ENCODE measurements around the gene TMED6. TPM values are rescaled to one million over a fixed set of nuclear protein-coding genes. Genes with fewer than 3 reads are reported as not detected.

Gene TMED6
- total RNA-seq, 2 experiments from 2014 or later = 1.4 to 1.8 TPM

- peaks cover 70% of the 10 kb centered on the region for H3K36me3 Mint-ChIP-seq (ENCODE audit: low read depth)
- peaks cover 17% of the 10 kb centered on the region for H3K4me1 Mint-ChIP-seq (ENCODE audit: low read depth)
- H3K9me3 Mint-ChIP-seq (ENCODE audit: insufficient read depth) = no peaks in the 10 kb centered on the region
- ChIA-PET CTCF (no interaction called here), POLR2A (no interaction called here)
- no peaks in the 10 kb centered on the region for H3K27me3 Mint-ChIP-seq (ENCODE audit: low read depth)
- H3K4me3 Mint-ChIP-seq = no peak overlapping the region
- DNase-seq (no peak), ATAC-seq (no peak)
- no peak overlapping the region for H3K27ac Mint-ChIP-seq
Measured at GRCh38 chr16:69322343-69322742, 29.2 kb downstream of the TMED6 start.

GRCh38 chr16:69321080-69321479 is 30.5 kb downstream of the TMED6 start:
- Mint-ChIP-seq H3K27me3 (ENCODE audit: low read depth) (no peaks in the 10 kb centered on the region), H3K36me3 (ENCODE audit: low read depth) (peaks cover 73% of the 10 kb centered on the region), H3K9me3 (ENCODE audit: insufficient read depth) (no peaks in the 10 kb centered on the region), H3K4me3 (no peak overlapping the region), H3K4me1 (ENCODE audit: low read depth) (peaks cover 7% of the 10 kb centered on the region), H3K27ac (no peak overlapping the region)
- ChIA-PET CTCF (no interaction called here), POLR2A (no interaction called here)
- DNase-seq (no peak), ATAC-seq (no peak)

GRCh38 chr16:69320740-69321073 is 30.9 kb downstream of the TMED6 start:
- Mint-ChIP-seq H3K9me3 (ENCODE audit: insufficient read depth) (no peaks in the 10 kb centered on the region), H3K36me3 (ENCODE audit: low read depth) (peaks cover 73% of the 10 kb centered on the region), H3K4me1 (ENCODE audit: low read depth) (peaks cover 3% of the 10 kb centered on the region), H3K27ac (no peak overlapping the region), H3K27me3 (ENCODE audit: low read depth) (no peaks in the 10 kb centered on the region), H3K4me3 (no peak overlapping the region)
- ChIA-PET CTCF (no interaction called here), POLR2A (no interaction called here)
- ATAC-seq = no peak
- no peak for DNase-seq

- Mint-ChIP-seq H3K4me1 (ENCODE audit: low read depth) (peaks cover 3% of the 10 kb centered on the region), H3K9me3 (ENCODE audit: insufficient read depth) (no peaks in the 10 kb centered on the region), H3K27me3 (ENCODE audit: low read depth) (no peaks in the 10 kb centered on the region), H3K4me3 (no peak overlapping the region), H3K27ac (no peak overlapping the region), H3K36me3 (ENCODE audit: low read depth) (peaks cover 71% of the 10 kb centered on the region)
- CTCF ChIA-PET = no interaction called here
- DNase-seq (no peak), ATAC-seq (no peak)
- POLR2A ChIA-PET = no interaction called here
Measured at GRCh38 chr16:69319826-69320739, 31.5 kb downstream of the TMED6 start.

- peaks cover 68% of the 10 kb centered on the region for H3K36me3 Mint-ChIP-seq (ENCODE audit: low read depth)
- ChIA-PET CTCF (no interaction called here), POLR2A (no interaction called here)
- no peaks in the 10 kb centered on the region for H3K9me3 Mint-ChIP-seq (ENCODE audit: insufficient read depth)
- no peak overlapping the region for H3K4me3 Mint-ChIP-seq
- H3K27me3 Mint-ChIP-seq (ENCODE audit: low read depth) = no peaks in the 10 kb centered on the region
- ATAC-seq (no peak), DNase-seq (no peak)
- H3K4me1 Mint-ChIP-seq (ENCODE audit: low read depth) = peaks cover 5% of the 10 kb centered on the region
- no peak overlapping the region for H3K27ac Mint-ChIP-seq
Measured at GRCh38 chr16:69319381-69319780, 32.2 kb downstream of the TMED6 start.

GRCh38 chr16:69318911-69319289 is 32.7 kb downstream of the TMED6 start:
- POLR2A ChIA-PET = interaction anchor here (2.3 kb wide), 1 partner anchor 11 kb away, joined by 6 read pairs; the partner anchor contains the start of gene PDF
- Mint-ChIP-seq H3K36me3 (ENCODE audit: low read depth) (peaks cover 68% of the 10 kb centered on the region), H3K27me3 (ENCODE audit: low read depth) (no peaks in the 10 kb centered on the region), H3K9me3 (ENCODE audit: insufficient read depth) (no peaks in the 10 kb centered on the region), H3K27ac (no peak overlapping the region), H3K4me3 (no peak overlapping the region), H3K4me1 (ENCODE audit: low read depth) (peaks cover 5% of the 10 kb centered on the region)
- no peak for ATAC-seq
- no peak for DNase-seq
- CTCF ChIA-PET = no interaction called here

- Mint-ChIP-seq H3K4me3 (no peak overlapping the region), H3K27ac (no peak overlapping the region), H3K4me1 (ENCODE audit: low read depth) (peaks cover 11% of the 10 kb centered on the region), H3K36me3 (ENCODE audit: low read depth) (peaks cover 71% of the 10 kb centered on the region), H3K9me3 (ENCODE audit: insufficient read depth) (no peaks in the 10 kb centered on the region), H3K27me3 (ENCODE audit: low read depth) (no peaks in the 10 kb centered on the region)
- ATAC-seq = no peak
- CTCF ChIA-PET = interaction anchor here (1.1 kb wide), 1 partner anchor 8 kb away, joined by 3 read pairs; no protein-coding TSS in a partner anchor
- no peak for DNase-seq
- POLR2A ChIA-PET = interaction anchor here (2.3 kb wide), 1 partner anchor 12 kb away, joined by 6 read pairs; the partner anchor contains the start of gene PDF
Measured at GRCh38 chr16:69318177-69318910, 33.2 kb downstream of the TMED6 start.

GRCh38 chr16:69316595-69317034 is 35.0 kb downstream of the TMED6 start:
- Mint-ChIP-seq H3K27me3 (ENCODE audit: low read depth) (no peaks in the 10 kb centered on the region), H3K9me3 (ENCODE audit: insufficient read depth) (no peaks in the 10 kb centered on the region), H3K4me3 (no peak overlapping the region), H3K36me3 (ENCODE audit: low read depth) (peaks cover 67% of the 10 kb centered on the region), H3K27ac (no peak overlapping the region), H3K4me1 (ENCODE audit: low read depth) (peaks cover 16% of the 10 kb centered on the region)
- CTCF ChIA-PET = interaction anchor here (0.8 to 1.7 kb wide), 2 partner anchors 12 to 24 kb away, joined by 3 to 4 read pairs; no protein-coding TSS in a partner anchor
- ATAC-seq (no peak), DNase-seq (no peak)
- POLR2A ChIA-PET = interaction anchor here (0.8 to 2.3 kb wide), 3 partner anchors 13 to 21 kb away, joined by 3 to 6 read pairs (median 3); partner anchors contain the start of gene PDF

GRCh38 chr16:69315486-69316311 is 35.9 kb downstream of the TMED6 start:
- Mint-ChIP-seq H3K4me1 (ENCODE audit: low read depth) (peaks cover 18% of the 10 kb centered on the region), H3K9me3 (ENCODE audit: insufficient read depth) (no peaks in the 10 kb centered on the region), H3K4me3 (no peak overlapping the region), H3K27ac (no peak overlapping the region), H3K36me3 (ENCODE audit: low read depth) (peaks cover 57% of the 10 kb centered on the region), H3K27me3 (ENCODE audit: low read depth) (no peaks in the 10 kb centered on the region)
- CTCF ChIA-PET = interaction anchor here (0.8 to 1.7 kb wide), 2 partner anchors 13 to 25 kb away, joined by 3 to 4 read pairs; no protein-coding TSS in a partner anchor
- POLR2A ChIA-PET = interaction anchor here (0.8 to 1.0 kb wide), 2 partner anchors 15 to 22 kb away, joined by 3 read pairs; partner anchors contain the start of gene PDF
- no peak for DNase-seq
- ATAC-seq = no peak

GRCh38 chr16:69314534-69314933 is 37.1 kb downstream of the TMED6 start:
- peaks cover 50% of the 10 kb centered on the region for H3K36me3 Mint-ChIP-seq (ENCODE audit: low read depth)
- no peaks in the 10 kb centered on the region for H3K27me3 Mint-ChIP-seq (ENCODE audit: low read depth)
- DNase-seq (no peak), ATAC-seq (no peak)
- ChIA-PET POLR2A (interaction anchor here (0.6 to 1.1 kb wide), 2 partner anchors 11 to 16 kb away, joined by 3 read pairs; partner anchors contain the start of gene PDF), CTCF (no interaction called here)
- H3K4me1 Mint-ChIP-seq (ENCODE audit: low read depth) = peaks cover 23% of the 10 kb centered on the region
- H3K4me3 Mint-ChIP-seq = no peak overlapping the region
- H3K27ac Mint-ChIP-seq = no peak overlapping the region
- no peaks in the 10 kb centered on the region for H3K9me3 Mint-ChIP-seq (ENCODE audit: insufficient read depth)

GRCh38 chr16:69313469-69313868 is 38.1 kb downstream of the TMED6 start:
- no peaks in the 10 kb centered on the region for H3K9me3 Mint-ChIP-seq (ENCODE audit: insufficient read depth)
- peak overlapping the region; percentile 60 for H3K27ac Mint-ChIP-seq
- no peak for DNase-seq
- ATAC-seq = no peak
- H3K4me1 Mint-ChIP-seq (ENCODE audit: low read depth) = peaks cover 23% of the 10 kb centered on the region
- ChIA-PET POLR2A (no interaction called here), CTCF (no interaction called here)
- peaks cover 41% of the 10 kb centered on the region for H3K36me3 Mint-ChIP-seq (ENCODE audit: low read depth)
- H3K4me3 Mint-ChIP-seq = peak overlapping the region; percentile 55
- no peaks in the 10 kb centered on the region for H3K27me3 Mint-ChIP-seq (ENCODE audit: low read depth)

Data from activated CD8-positive, alpha-beta T cell treated with anti-CD3 and anti-CD28 coated beads, Interleukin-2, amount 10 ng/mL, durations not matched to agents 7 days and 5 days (primary cell).